HEK293 (cell line): Measurements from ENCODE around the gene PRKAR2B.

ENCODE experiments used
- BCL11B ChIP-seq: fragments of 450-650 bp; formaldehyde crosslinking; IDR thresholded peaks from 2 replicates; pipeline ENCODE4 v1.5.1; 2016; ENCODE audit warnings: low read depth, missing biosample characterization, missing genetic modification characterization
- SP3 ChIP-seq: fragments of 450-650 bp; formaldehyde crosslinking; IDR thresholded peaks from 2 replicates; pipeline ENCODE4 v1.5.1; 2016; ENCODE audit warnings: missing biosample characterization, missing genetic modification characterization
- ZBTB1 ChIP-seq: fragments of 450-650 bp; formaldehyde crosslinking; IDR thresholded peaks from 2 replicates; pipeline ENCODE4 v1.5.1; 2016; ENCODE audit warnings: missing biosample characterization, missing genetic modification characterization
- ZBTB49 ChIP-seq: fragments of 450-650 bp; formaldehyde crosslinking; IDR thresholded peaks from 2 replicates; pipeline ENCODE4 v1.5.1; 2016; ENCODE audit warnings: missing biosample characterization, missing genetic modification characterization, low read depth
- ZBTB6 ChIP-seq: fragments of 450-650 bp; formaldehyde crosslinking; IDR thresholded peaks from 2 replicates; pipeline ENCODE4 v1.5.1; 2017; ENCODE audit warnings: missing biosample characterization, missing genetic modification characterization
- ZBTB8A ChIP-seq: fragments of 450-650 bp; formaldehyde crosslinking; IDR thresholded peaks from 2 replicates; pipeline ENCODE4 v1.5.1; 2016; ENCODE audit warnings: missing biosample characterization, missing genetic modification characterization
- ZNF132 ChIP-seq: fragments of 450-650 bp; formaldehyde crosslinking; IDR thresholded peaks from 2 replicates; pipeline ENCODE4 v1.5.1; 2017; ENCODE audit warnings: missing biosample characterization, missing genetic modification characterization, borderline replicate concordance
- ZNF157 ChIP-seq: fragments of 450-650 bp; formaldehyde crosslinking; IDR thresholded peaks from 2 replicates; pipeline ENCODE4 v1.5.1; 2016; ENCODE audit warnings: missing biosample characterization, missing genetic modification characterization
- ZNF175 ChIP-seq: fragments of 450-650 bp; formaldehyde crosslinking; IDR thresholded peaks from 2 replicates; pipeline ENCODE4 v1.5.1; 2016; ENCODE audit warnings: missing biosample characterization, missing genetic modification characterization
- ZNF184 ChIP-seq: fragments of 450-650 bp; IDR thresholded peaks from 2 replicates; pipeline ENCODE4 v1.5.1; 2018; ENCODE audit warnings: missing biosample characterization, mild to moderate bottlenecking, missing genetic modification characterization
- ZNF341 ChIP-seq: fragments of 450-650 bp; formaldehyde crosslinking; IDR thresholded peaks from 2 replicates; pipeline ENCODE4; 2016; ENCODE audit warnings: low read depth, missing biosample characterization, missing genetic modification characterization
- ZNF416 ChIP-seq: fragments of 450-650 bp; formaldehyde crosslinking; IDR thresholded peaks from 2 replicates; pipeline ENCODE4 v1.5.1; 2016; ENCODE audit warnings: missing biosample characterization, missing genetic modification characterization
- ZNF423 ChIP-seq: fragments of 450-650 bp; formaldehyde crosslinking; IDR thresholded peaks from 2 replicates; pipeline ENCODE4 v1.5.1; 2016; ENCODE audit warnings: missing biosample characterization, missing genetic modification characterization
- ZNF449 ChIP-seq: fragments of 450-650 bp; formaldehyde crosslinking; IDR thresholded peaks from 2 replicates; pipeline ENCODE4 v1.5.1; 2017; ENCODE audit warnings: missing biosample characterization, mild to moderate bottlenecking, missing genetic modification characterization, moderate library complexity
- ZNF555 ChIP-seq: fragments of 450-650 bp; formaldehyde crosslinking; conservative IDR thresholded peaks from 2 replicates; pipeline ENCODE4 v1.5.1; 2017; ENCODE audit warnings: missing biosample characterization, mild to moderate bottlenecking, missing genetic modification characterization, inconsistent platforms
- ZNF654 ChIP-seq: fragments of 450-650 bp; formaldehyde crosslinking; IDR thresholded peaks from 2 replicates; pipeline ENCODE4 v1.5.1; 2016; ENCODE audit warnings: low read depth, missing biosample characterization, missing genetic modification characterization
- ZNF658 ChIP-seq: fragments of 450-650 bp; formaldehyde crosslinking; IDR thresholded peaks from 2 replicates; pipeline ENCODE4; 2016; ENCODE audit warnings: missing biosample characterization, missing genetic modification characterization
- ZNF747 ChIP-seq: fragments of 450-650 bp; formaldehyde crosslinking; IDR thresholded peaks from 2 replicates; pipeline ENCODE4 v1.5.1; 2016; ENCODE audit warnings: missing biosample characterization, missing genetic modification characterization
- ZNF830 ChIP-seq: fragments of 450-650 bp; IDR thresholded peaks from 2 replicates; pipeline ENCODE4 v1.5.0; 2018; ENCODE audit warnings: missing biosample characterization, missing genetic modification characterization, low read depth, mild to moderate bottlenecking, moderate library complexity
- TF ChIP-seq, protein P1 (sequence below): fragments of 450-650 bp; formaldehyde crosslinking; optimal IDR thresholded peaks from 2 replicates; pipeline ENCODE3; 2016; ENCODE audit warnings: missing biosample characterization, mild to moderate bottlenecking, missing genetic modification characterization
- TF ChIP-seq, protein P2 (sequence below): fragments of 450-650 bp; formaldehyde crosslinking; IDR thresholded peaks from 2 replicates; pipeline ENCODE4 v1.5.1; 2016; ENCODE audit warnings: missing biosample characterization, missing genetic modification characterization
- TF ChIP-seq, protein P3 (sequence below): fragments of 450-650 bp; formaldehyde crosslinking; IDR thresholded peaks from 2 replicates; pipeline ENCODE4 v1.5.1; 2016; ENCODE audit warnings: missing biosample characterization, missing genetic modification characterization
- TF ChIP-seq, protein P4 (sequence below): sonication (generic); formaldehyde crosslinking; IDR thresholded peaks from 2 replicates; pipeline ENCODE4 v1.8.1; 2022; ENCODE audit warnings: mild to moderate bottlenecking, moderate library complexity, missing genetic modification reagents
- TF ChIP-seq, protein P5 (sequence below): fragments of 450-650 bp; formaldehyde crosslinking; IDR thresholded peaks from 2 replicates; pipeline ENCODE4 v1.5.1; 2016; ENCODE audit warnings: missing biosample characterization, missing genetic modification characterization

The PRKAR2B gene

DNA sequence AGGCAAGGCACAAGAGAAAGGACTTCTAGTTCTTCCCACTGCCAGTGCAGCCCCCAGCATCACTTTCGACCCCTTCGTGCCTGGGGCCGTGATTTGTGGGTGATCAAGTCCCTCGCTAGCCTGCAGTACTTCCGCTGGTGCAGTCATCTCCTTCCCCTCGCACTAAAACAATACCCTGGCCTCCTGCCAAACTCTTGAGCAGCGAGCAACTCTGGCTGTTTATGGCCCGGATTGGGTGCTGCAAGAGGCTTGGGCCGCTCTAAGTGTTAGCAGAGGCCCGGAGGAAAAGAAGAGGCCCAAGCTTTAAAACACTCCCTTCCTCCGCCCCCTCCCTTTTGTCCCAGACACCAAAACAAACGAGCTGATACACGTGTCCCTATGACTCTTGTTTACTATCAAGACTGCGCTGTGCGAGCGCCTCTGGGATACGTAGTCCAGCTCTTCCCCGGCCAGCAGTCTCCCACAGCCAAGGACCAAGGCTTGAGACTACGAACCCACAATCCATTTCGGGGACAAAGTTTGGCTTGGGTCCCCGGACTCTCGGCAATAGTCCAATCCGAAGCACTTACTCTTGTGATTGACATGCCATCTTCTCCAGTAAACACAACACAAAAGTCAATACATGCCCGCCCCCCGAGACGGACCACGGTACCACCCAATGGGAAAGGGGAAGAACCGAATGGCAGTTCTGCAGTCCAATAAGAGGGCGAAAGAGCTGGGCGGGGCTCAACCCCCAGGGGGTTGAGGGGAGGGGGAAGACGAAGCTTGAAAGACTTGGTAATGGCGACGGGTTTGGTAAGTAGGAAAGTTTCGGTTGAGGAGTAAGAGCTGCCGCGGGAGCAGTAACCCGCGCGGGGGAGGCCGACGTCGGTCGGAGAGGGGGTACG is 124.0 kb downstream of the PRKAR2B start, which contains the start of gene HBP1 (continued):
- TF ChIP-seq, protein P1, sequence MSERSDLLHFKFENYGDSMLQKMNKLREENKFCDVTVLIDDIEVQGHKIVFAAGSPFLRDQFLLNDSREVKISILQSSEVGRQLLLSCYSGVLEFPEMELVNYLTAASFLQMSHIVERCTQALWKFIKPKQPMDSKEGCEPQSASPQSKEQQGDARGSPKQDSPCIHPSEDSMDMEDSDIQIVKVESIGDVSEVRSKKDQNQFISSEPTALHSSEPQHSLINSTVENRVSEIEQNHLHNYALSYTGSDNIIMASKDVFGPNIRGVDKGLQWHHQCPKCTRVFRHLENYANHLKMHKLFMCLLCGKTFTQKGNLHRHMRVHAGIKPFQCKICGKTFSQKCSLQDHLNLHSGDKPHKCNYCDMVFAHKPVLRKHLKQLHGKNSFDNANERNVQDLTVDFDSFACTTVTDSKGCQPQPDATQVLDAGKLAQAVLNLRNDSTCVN (tag by site-specific recombination), result peak; percentile 20
- peak; percentile 67 for TF ChIP-seq ZNF341 (tag by site-specific recombination)
- TF ChIP-seq BCL11B, result no peak
- no peak for TF ChIP-seq ZNF747 (tag by site-specific recombination)
- peak; percentile 75 for TF ChIP-seq ZNF423
- 0 out of 2 replicates have a peak, but pooled peaks have one; percentile 26 for TF ChIP-seq ZBTB8A (tag by site-specific recombination)
- no peak for TF ChIP-seq ZBTB49 (tag by site-specific recombination)
- no peak for TF ChIP-seq ZNF658
- TF ChIP-seq ZNF157, result no peak
- TF ChIP-seq ZNF830 (tag by site-specific recombination), result no peak
- no peak for TF ChIP-seq ZNF132 (tag by site-specific recombination)
- TF ChIP-seq ZNF449, result no peak
- TF ChIP-seq, protein P2, sequence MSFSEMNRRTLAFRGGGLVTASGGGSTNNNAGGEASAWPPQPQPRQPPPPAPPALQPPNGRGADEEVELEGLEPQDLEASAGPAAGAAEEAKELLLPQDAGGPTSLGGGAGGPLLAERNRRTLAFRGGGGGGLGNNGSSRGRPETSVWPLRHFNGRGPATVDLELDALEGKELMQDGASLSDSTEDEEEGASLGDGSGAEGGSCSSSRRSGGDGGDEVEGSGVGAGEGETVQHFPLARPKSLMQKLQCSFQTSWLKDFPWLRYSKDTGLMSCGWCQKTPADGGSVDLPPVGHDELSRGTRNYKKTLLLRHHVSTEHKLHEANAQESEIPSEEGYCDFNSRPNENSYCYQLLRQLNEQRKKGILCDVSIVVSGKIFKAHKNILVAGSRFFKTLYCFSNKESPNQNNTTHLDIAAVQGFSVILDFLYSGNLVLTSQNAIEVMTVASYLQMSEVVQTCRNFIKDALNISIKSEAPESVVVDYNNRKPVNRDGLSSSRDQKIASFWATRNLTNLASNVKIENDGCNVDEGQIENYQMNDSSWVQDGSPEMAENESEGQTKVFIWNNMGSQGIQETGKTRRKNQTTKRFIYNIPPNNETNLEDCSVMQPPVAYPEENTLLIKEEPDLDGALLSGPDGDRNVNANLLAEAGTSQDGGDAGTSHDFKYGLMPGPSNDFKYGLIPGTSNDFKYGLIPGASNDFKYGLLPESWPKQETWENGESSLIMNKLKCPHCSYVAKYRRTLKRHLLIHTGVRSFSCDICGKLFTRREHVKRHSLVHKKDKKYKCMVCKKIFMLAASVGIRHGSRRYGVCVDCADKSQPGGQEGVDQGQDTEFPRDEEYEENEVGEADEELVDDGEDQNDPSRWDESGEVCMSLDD (tag by site-specific recombination), result no peak
- TF ChIP-seq SP3 (tag by site-specific recombination), result peak; percentile 99
- no peak for TF ChIP-seq ZBTB1 (tag by site-specific recombination)
- TF ChIP-seq, protein P3, sequence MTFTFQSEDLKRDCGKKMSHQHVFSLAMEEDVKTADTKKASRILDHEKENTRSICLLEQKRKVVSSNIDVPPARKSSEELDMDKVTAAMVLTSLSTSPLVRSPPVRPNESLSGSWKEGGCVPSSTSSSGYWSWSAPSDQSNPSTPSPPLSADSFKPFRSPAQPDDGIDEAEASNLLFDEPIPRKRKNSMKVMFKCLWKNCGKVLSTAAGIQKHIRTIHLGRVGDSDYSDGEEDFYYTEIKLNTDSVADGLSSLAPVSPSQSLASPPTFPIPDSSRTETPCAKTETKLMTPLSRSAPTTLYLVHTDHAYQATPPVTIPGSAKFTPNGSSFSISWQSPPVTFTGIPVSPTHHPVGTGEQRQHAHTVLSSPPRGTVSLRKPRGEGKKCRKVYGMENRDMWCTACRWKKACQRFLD, result no peak
- no peak for TF ChIP-seq ZNF175
- TF ChIP-seq, protein P4, sequence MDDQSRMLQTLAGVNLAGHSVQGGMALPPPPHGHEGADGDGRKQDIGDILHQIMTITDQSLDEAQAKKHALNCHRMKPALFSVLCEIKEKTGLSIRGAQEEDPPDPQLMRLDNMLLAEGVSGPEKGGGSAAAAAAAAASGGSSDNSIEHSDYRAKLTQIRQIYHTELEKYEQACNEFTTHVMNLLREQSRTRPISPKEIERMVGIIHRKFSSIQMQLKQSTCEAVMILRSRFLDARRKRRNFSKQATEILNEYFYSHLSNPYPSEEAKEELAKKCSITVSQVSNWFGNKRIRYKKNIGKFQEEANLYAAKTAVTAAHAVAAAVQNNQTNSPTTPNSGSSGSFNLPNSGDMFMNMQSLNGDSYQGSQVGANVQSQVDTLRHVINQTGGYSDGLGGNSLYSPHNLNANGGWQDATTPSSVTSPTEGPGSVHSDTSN (CRISPR knock-in tag), result peak; percentile 97
- TF ChIP-seq, protein P5, sequence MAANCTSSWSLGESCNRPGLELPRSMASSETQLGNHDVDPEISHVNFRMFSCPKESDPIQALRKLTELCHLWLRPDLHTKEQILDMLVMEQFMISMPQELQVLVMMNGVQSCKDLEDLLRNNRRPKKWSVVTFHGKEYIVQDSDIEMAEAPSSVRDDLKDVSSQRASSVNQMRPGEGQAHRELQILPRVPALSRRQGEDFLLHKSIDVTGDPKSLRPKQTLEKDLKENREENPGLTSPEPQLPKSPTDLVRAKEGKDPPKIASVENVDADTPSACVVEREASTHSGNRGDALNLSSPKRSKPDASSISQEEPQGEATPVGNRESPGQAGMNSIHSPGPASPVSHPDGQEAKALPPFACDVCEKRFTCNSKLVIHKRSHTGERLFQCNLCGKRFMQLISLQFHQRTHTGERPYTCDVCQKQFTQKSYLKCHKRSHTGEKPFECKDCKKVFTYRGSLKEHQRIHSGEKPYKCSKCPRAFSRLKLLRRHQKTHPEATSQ, result no peak
- TF ChIP-seq ZNF654 (tag by site-specific recombination), result no peak
- TF ChIP-seq ZNF555 (tag by site-specific recombination), result no peak
- TF ChIP-seq ZNF184 (tag by site-specific recombination), result no peak; the same call in 1 of the 2 replicates
- no peak for TF ChIP-seq ZNF416 (tag by site-specific recombination)
- peak; percentile 48; the same call in 1 of the 2 replicates for TF ChIP-seq ZBTB6
